ENCODE results near the gene WWP2. TPM values are rescaled to one million over a fixed set of nuclear protein-coding genes. Genes with fewer than 3 reads are reported as not detected.

WWP2 gene
- total and polyA plus RNA-seq, 2 experiments from 2014 or later: 18.5 to 19.0 TPM

GRCh38 chr16:69932691-69933392, 170.7 kb downstream of the WWP2 start:
- no peak overlapping the region for H2AFZ ChIP-seq
- H3K9ac ChIP-seq: no peak overlapping the region
- 93 to 95% methylated on average over 26 to 27 of the region's 27 CpGs for WGBS, 2 experiments (ENCODE audit: low coverage in 1 of 2, low lambda C conversion rate in 2 of 2, missing lambda C conversion rate in 2 of 2)
- peaks cover 10% of the 10 kb centered on the region; the same call in 1 of the 2 replicates for H3K36me3 ChIP-seq (ENCODE audit: low read depth)
- H3K27me3 ChIP-seq (replicated peaks; ENCODE audit: insufficient read depth): no peaks in the 10 kb centered on the region
- in situ Hi-C loops (cut with MboI): no loop called here
- H3K4me2 ChIP-seq (ENCODE audit: unreplicated experiment): no peak overlapping the region
- DNase-seq: no peak
- no peaks in the 10 kb centered on the region for H4K20me1 ChIP-seq (ENCODE audit: insufficient read depth)
- no peaks in the 10 kb centered on the region for H3K9me3 ChIP-seq (ENCODE audit: low read depth)
- TF ChIP-seq EZH2 (IDR thresholded peaks at IDR 0.05; ENCODE audit: insufficient read depth, poor library complexity, severe bottlenecking): no peak
- peaks cover 4% of the 10 kb centered on the region for H3K4me1 ChIP-seq (ENCODE audit: insufficient read depth)
- H3K27ac ChIP-seq: no peak overlapping the region
- H3F3A ChIP-seq (ENCODE audit: insufficient read depth): no peaks in the 10 kb centered on the region
- peaks cover 10% of the 10 kb centered on the region for H3K79me2 ChIP-seq (ENCODE audit: insufficient read depth)
- no peak overlapping the region for H3K4me3 ChIP-seq
- H3K9me2 ChIP-seq (ENCODE audit: insufficient read depth): no peaks in the 10 kb centered on the region

- no peaks in the 10 kb centered on the region for H3K79me2 ChIP-seq (ENCODE audit: insufficient read depth)
- TF ChIP-seq EZH2phosphoT487 (IDR thresholded peaks at IDR 0.05; ENCODE audit: insufficient read depth, low read depth) (no peak), EZH2 (IDR thresholded peaks at IDR 0.05; ENCODE audit: insufficient read depth, poor library complexity, severe bottlenecking) (no peak)
- in situ Hi-C loops (cut with MboI): no loop called here
Measured at GRCh38 chr16:69934044-69934443, 171.9 kb downstream of the WWP2 start.

GRCh38 chr16:69934751-69935150, 172.6 kb downstream of the WWP2 start:
- Histone ChIP-seq H3K36me3 (ENCODE audit: low read depth) (peaks cover 10% of the 10 kb centered on the region; the same call in 1 of the 2 replicates), H3F3A (ENCODE audit: insufficient read depth) (no peaks in the 10 kb centered on the region), H3K9me2 (ENCODE audit: insufficient read depth) (no peaks in the 10 kb centered on the region), H4K20me1 (ENCODE audit: insufficient read depth) (no peaks in the 10 kb centered on the region), H2AFZ (no peak overlapping the region), H3K9me3 (ENCODE audit: low read depth) (no peaks in the 10 kb centered on the region), H3K9ac (no peak overlapping the region), H3K27ac (no peak overlapping the region), H3K4me1 (ENCODE audit: insufficient read depth) (no peaks in the 10 kb centered on the region), H3K4me2 (ENCODE audit: unreplicated experiment) (no peak overlapping the region), H3K79me2 (ENCODE audit: insufficient read depth) (no peaks in the 10 kb centered on the region), H3K27me3 (replicated peaks; ENCODE audit: insufficient read depth) (no peaks in the 10 kb centered on the region), H3K4me3 (no peak overlapping the region)
- in situ Hi-C loops (cut with MboI): no loop called here
- 97% methylated on average over 17 of the region's 17 CpGs for WGBS, 2 experiments (ENCODE audit: low coverage in 1 of 2, low lambda C conversion rate in 2 of 2, missing lambda C conversion rate in 2 of 2)
- no peak for DNase-seq
- TF ChIP-seq EZH2 (IDR thresholded peaks at IDR 0.05; ENCODE audit: insufficient read depth, poor library complexity, severe bottlenecking) (no peak), EZH2phosphoT487 (IDR thresholded peaks at IDR 0.05; ENCODE audit: insufficient read depth, low read depth) (no peak)

More at GRCh38 chr16:69934044-69934443, 171.9 kb downstream of the WWP2 start:
- no peaks in the 10 kb centered on the region for H3F3A ChIP-seq (ENCODE audit: insufficient read depth)
- H3K9me2 ChIP-seq (ENCODE audit: insufficient read depth): no peaks in the 10 kb centered on the region
- WGBS, 2 experiments (ENCODE audit: low coverage in 1 of 2, low lambda C conversion rate in 2 of 2, missing lambda C conversion rate in 2 of 2): 90% methylated on average over 10 of the region's 10 CpGs
- no peak overlapping the region for H3K4me3 ChIP-seq
- H2AFZ ChIP-seq: no peak overlapping the region
- H3K36me3 ChIP-seq (ENCODE audit: low read depth): peaks cover 10% of the 10 kb centered on the region; the same call in 1 of the 2 replicates
- no peaks in the 10 kb centered on the region for H3K27me3 ChIP-seq (replicated peaks; ENCODE audit: insufficient read depth)
- H3K27ac ChIP-seq: no peak overlapping the region
- H3K9ac ChIP-seq: no peak overlapping the region
- H3K9me3 ChIP-seq (ENCODE audit: low read depth): no peaks in the 10 kb centered on the region
- DNase-seq: no peak
- H4K20me1 ChIP-seq (ENCODE audit: insufficient read depth): no peaks in the 10 kb centered on the region
- H3K4me2 ChIP-seq (ENCODE audit: unreplicated experiment): no peak overlapping the region
- H3K4me1 ChIP-seq (ENCODE audit: insufficient read depth): no peaks in the 10 kb centered on the region

DNA sequence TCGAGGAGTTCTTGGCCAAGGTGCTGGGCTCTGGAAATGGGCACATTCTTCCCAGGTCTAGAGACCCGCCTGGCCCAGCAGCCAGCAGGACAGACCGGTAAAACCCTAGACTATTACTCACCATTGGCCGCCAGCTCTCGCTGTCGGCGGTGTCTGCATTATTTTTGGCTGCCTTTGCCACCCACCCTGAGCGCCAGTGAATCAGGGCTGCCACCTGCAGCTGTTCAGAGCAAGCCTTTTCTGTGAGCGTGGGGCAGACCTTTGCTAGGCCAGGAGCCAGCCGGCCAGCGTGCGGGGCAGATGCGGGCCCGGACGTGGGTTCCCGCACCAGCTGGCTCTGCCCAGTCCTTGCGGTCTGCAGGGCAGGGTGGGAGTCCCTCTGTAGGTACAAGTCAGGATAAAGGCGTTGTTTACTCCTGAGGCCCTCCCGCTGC, 173.2 kb downstream of the WWP2 start:
- DNase-seq: no peak
- no peak for TF ChIP-seq EZH2phosphoT487 (IDR thresholded peaks at IDR 0.05; ENCODE audit: insufficient read depth, low read depth)
- no peak for TF ChIP-seq EZH2 (IDR thresholded peaks at IDR 0.05; ENCODE audit: insufficient read depth, poor library complexity, severe bottlenecking)
- no peak overlapping the region for H3K9ac ChIP-seq
- in situ Hi-C loops (cut with MboI): no loop called here
- H3K9me3 ChIP-seq (ENCODE audit: low read depth): no peaks in the 10 kb centered on the region
- no peaks in the 10 kb centered on the region for H3K9me2 ChIP-seq (ENCODE audit: insufficient read depth)
- no peaks in the 10 kb centered on the region for H3F3A ChIP-seq (ENCODE audit: insufficient read depth)
- no peaks in the 10 kb centered on the region for H3K4me1 ChIP-seq (ENCODE audit: insufficient read depth)
- H3K27ac ChIP-seq: no peak overlapping the region
- H3K4me3 ChIP-seq: no peak overlapping the region
- no peaks in the 10 kb centered on the region for H4K20me1 ChIP-seq (ENCODE audit: insufficient read depth)
- no peaks in the 10 kb centered on the region for H3K27me3 ChIP-seq (replicated peaks; ENCODE audit: insufficient read depth)
- no peak overlapping the region for H2AFZ ChIP-seq
- H3K36me3 ChIP-seq (ENCODE audit: low read depth): peaks cover 10% of the 10 kb centered on the region; the same call in 1 of the 2 replicates
- WGBS, 2 experiments (ENCODE audit: low coverage in 1 of 2, low lambda C conversion rate in 2 of 2, missing lambda C conversion rate in 2 of 2): 98 to 99% methylated on average over 19 of the region's 19 CpGs
- H3K79me2 ChIP-seq (ENCODE audit: insufficient read depth): no peaks in the 10 kb centered on the region
- H3K4me2 ChIP-seq (ENCODE audit: unreplicated experiment): no peak overlapping the region
